HG03064 (cell line): Measurements from ENCODE around the gene ENOX2.
"Not testable (repeated sequence)": the region's sequence is repeated elsewhere in the genome, so short reads cannot be mapped to it uniquely, and the experiment has no call there.

Experiments
- ATAC-seq: cut with Tn5 transposase; IDR thresholded peaks from one replicate; pipeline ENCODE4 v1.9.1; 2021; ENCODE audit warnings: low read depth; ENCODE audit not compliant: unreplicated experiment

Gene ENOX2, protein sequence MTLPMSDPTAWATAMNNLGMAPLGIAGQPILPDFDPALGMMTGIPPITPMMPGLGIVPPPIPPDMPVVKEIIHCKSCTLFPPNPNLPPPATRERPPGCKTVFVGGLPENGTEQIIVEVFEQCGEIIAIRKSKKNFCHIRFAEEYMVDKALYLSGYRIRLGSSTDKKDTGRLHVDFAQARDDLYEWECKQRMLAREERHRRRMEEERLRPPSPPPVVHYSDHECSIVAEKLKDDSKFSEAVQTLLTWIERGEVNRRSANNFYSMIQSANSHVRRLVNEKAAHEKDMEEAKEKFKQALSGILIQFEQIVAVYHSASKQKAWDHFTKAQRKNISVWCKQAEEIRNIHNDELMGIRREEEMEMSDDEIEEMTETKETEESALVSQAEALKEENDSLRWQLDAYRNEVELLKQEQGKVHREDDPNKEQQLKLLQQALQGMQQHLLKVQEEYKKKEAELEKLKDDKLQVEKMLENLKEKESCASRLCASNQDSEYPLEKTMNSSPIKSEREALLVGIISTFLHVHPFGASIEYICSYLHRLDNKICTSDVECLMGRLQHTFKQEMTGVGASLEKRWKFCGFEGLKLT

DNA sequence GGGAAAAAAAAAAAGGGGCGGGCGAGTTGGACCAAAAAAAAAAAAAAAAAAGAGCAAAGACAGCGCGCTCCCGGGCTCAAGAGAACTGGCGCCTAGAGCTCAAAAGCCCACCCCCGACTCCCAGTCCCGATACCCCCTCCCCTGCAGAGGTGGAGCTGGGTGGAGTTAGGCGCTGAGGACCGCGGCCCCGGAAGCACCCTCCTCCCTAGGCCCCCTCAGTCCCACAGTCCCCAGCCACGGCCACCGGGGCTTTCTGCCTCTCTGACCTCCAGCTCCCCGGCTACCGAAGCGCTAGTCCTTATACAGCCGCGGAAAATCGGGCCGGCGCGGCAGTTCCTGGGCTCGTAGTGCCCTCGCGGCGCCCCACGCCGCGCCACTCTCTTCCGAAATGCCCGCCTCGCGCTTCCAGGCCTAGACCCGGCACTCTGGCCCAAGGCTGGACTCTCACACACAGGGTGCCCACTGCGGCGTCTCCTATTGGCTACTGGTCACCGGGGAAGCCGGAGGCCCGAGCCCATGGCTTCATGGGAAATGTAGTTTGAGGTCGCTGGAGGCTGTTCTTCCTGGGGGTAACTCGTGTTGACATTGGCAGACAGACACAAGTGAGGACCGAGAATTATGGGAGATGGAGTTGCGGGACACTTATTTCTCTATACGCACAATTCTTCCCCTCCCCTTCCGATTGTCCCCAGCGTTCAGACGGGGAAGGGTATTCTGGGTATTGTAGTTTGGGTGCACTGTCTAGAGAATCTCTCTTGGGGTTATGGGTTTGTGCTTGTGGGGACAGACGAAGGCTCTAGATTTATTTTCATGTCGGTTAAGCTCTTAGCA, at the start of gene ENOX2:
ENOX2 (minus strand) TSS at position 427 of the 831 bp plus-strand sequence. CDS start 199,993 bp downstream, outside the sequence.
- ATAC-seq, result peak; percentile 99

DNA sequence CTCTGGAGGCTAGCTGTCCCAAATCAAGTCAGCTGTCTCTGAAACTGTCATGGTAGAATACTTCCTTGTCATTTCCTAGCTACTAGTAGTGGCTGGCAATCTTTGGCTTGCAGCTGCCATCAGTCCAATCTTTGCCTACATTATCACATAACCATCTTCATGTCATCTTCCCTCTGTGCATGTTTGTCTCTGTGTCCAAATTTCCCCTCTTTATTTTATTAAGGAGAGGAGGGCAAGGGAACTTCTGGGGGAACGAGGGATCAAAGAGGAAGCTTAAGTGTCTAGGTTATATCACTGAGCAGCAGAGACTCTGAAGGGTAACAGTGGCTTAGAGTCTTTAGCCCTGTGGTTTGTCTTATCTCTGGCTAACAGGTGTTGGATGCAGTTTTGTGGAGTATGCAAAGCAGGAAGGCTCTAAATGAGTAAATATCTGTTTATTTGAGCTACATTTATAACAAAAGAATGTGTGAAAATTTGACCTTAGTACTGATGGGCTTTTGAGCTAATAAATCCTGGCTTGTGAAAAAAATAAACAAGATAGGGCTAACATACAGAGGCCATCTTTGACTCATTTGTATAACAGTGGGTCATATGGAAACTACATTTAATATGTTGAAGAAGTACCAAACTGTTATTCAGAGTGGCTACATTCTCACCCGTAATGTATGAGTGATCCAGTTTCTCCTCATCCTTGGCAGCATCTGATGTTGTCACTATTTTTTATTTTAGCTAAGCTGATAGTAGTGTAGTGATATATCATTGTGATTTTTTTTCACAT, 49.4 kb upstream of the ENOX2 start:
- ATAC-seq, result peak; percentile 82

DNA sequence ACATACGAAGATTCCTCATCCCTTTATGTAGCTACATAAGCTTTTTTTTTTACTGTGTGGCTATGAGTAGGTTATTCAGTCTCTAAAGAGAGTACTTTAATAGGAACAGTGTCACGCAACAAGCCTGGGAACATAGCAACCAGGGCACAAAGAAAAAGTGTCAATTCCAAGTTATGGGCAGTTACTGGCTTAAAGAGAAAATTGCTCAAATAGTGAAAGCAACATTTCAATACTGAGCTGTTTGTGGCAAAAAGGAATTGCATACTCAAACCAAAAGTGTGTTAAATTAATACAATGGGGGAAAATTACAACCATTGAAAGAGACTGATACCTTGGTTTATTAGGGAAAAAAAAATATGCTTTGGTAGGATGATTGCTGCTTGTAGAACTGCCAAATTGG, 41.2 kb upstream of the ENOX2 start:
- no peak for ATAC-seq

DNA sequence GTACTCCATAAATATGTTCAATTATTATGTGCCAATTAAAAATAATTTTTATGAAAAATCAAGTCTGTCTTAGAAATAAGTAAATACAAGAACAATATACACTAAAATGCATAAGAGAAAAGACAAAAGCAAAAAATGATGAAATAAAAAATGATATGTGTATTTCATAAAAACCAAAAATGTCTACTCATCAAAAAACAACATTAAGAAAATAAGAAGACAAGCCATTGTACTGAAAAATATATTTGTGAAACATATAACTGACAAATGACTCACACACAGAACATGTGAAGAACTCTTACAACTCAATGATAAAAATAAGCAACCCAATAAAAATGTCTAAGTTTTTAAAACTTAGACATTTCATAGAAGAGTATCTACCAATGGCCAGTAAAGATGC, 34.1 kb upstream of the ENOX2 start:
- ATAC-seq, result no peak

DNA sequence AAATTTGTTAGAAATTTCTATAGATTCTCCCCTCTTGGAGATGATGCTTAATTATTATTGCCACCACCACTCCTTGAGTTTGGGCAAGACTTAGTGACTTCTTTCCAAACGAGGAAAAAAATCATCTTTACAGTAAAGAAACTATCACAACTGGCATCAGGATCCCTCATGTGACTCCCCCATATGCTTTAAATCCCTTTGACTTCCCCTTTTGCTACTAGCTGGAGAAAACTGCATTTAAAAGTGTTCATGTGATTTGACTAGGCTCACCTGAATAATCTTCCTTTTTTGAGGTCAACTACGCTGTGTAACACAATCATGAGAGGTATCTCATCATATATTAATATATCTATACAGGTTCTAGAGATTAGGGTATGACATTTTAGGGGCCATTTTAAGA, 30.3 kb upstream of the ENOX2 start:
- no peak for ATAC-seq

DNA sequence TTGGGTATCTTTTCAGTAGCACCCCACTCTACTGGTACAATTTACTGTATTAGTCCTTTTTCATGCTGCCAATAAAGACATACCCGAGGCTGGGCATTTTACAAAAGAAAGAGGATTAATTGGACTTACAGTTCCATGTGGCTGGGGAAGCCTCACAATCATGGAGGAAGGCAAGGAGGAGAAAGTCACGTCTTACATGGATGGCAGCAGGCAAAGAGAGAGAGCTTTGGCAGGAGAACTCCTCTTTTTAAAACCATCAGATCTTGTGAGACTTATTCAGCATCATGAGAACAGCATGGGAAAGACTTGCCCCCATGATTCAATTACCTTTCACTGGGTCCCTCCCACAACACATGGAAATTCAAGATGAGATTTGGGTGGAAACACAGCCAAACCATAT, 17.4 kb upstream of the ENOX2 start:
- not testable (repeated sequence) for ATAC-seq

DNA sequence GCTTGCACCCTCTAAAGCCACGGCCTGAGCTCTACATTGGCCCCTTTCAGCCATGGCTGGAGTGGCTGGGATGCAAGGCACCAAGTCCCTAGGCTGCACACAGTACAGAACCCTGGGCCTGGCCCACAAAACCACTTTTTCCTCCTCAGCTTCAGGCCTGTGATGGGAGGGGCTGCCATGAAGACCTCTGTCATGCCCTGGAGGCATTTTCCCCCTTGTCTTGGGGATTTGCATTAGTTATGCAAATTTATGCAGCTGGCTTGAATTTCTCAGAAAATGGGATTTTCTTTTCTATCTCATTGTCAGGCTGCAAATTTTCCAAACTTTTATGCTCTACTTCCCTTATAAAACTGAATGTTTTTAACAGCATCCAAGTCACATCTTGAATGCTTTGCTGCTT, 16.7 kb upstream of the ENOX2 start:
- ATAC-seq, result not testable (repeated sequence)

DNA sequence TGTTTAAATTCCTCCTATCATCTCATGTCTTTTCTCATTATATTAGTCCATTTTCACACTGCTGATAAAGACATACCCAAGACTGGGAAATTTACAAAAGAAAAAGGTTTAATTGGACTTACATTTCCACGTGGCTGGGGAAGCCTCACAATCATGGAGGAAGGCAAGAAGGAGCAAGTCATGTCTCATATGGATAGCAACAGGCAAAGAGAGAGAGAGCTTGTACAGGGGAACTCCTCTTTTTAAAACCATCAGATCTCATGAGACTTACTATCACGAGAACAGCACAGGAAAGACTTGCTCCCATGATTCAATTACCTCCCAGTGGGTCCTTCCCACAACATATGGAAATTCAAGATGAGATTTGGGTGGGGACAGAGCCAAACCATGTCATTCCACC, 15.5 kb upstream of the ENOX2 start:
- not testable (repeated sequence) for ATAC-seq

DNA sequence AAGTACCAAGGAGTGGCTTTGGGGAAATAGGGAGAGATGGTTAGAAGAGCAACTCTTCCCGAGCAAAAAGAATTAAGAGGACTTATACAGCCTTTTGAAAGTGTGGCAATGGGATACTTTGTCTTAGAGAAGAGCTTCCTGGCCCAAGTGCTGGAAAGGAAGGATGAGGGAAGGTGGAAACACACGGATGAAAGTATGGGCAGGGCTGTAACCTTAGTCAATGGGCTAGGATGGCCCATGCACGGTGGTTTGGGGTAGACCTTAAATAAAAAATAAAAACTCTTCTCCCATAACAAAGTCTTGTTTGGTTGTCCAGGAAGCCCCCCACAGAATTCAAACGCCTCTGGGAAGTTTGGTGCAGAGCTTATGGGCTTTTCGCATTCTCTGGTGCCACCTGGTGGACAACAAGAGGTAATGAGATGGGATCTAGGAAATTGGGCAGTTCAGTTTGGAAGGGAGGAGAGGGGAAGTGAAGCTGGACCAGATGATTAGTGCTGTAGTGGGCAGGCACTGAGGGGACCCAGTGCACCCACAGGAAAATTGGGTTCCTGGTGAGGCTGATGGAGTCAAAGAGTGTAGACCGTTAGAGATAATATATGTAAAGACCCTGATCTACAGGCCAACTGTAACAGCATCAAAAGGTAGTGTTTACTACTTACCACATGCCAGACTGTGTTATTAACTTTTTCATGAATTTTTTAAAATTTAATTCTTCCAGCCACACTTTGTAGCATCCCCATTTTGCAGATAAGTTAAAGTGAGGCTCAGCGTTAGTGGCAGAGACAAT, 13.8 kb upstream of the ENOX2 start:
- no peak for ATAC-seq

DNA sequence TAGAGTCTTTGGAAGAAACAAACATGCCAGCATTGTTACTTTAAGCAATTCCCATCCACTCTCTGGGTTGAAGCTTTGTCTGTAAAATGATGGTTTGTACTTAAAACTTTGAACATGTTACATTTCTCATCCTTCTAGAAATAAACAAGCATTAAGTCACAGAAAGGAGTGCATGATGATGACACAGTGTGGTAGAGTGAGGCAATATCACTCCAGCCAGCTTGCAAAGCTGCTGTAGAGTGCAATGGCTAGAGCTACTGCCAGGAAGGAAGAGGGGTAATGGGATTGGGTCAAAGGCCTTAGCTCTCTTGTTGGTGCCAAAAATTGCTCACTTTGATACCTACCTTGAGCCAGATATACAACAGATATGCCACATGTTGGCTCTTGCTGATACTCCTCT, 12.3 kb upstream of the ENOX2 start:
- ATAC-seq, result no peak

DNA sequence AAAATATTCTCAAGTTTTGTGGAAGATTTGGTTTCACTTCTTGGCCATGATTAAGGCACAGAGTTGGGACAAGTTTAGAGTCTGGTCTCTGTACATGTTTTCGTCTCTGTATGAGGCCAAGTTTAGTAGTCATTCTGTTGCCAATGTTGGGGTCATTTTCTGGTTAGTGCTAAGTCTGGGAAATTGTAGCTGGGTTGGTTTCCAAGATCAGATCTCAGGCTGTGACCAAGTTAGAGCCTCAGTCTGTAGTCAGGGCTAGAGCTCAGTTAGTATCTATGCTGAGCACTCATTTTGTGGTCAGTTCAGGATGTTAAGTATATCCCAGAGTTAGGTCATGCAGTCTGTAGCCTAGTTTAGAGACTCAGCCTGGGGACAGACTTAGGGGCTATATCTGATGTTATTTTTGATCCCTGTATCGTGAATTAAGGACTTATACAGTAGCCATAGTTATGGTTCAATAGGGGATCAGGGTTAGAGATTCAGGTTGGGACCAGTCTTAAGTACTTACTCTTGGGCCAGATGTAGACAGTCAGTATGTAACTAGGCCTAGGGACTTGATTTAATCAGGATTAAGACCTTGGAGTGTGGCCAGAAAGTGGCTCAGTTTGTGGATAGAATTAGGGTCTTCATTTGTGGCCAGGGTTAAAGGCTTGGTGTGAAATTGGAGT, 6.6 kb upstream of the ENOX2 start:
- ATAC-seq, result no peak

DNA sequence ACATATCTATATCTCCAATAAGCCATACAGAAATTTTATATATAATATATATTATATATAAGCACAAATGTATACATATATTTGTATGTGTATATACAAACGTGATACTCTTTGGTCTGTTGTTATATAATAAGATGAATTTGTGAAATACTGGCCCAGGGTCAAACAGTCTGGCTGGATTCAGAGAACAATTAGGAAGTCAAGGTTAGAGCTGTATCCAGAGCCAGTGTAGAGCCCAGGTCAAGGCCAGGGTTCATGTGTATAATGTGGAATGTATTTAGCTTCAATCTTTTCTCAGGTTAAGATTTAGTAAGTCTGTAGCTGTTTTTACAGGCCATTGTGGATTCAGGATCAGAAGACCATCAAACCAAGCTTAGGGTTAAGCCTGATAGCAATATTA, 3.8 kb upstream of the ENOX2 start:
- ATAC-seq, result no peak

DNA sequence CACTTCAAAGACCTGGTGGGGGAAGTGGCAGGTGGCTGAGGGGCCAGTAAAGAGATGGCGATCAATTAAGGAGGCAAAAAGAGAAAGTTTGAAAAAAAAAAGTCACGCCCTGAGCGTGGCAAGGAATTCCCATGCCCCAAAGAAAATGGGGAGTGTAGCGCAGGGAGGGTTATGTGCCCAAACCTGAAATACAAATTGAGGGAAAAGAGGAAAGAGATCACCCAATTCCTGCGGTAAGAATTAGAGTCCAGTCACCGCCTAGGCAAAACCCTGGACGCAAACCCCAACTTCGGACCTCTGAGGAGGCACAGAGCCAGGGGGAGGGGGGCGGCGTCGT, 595 bp downstream of the ENOX2 start:
- ATAC-seq, result no peak

DNA sequence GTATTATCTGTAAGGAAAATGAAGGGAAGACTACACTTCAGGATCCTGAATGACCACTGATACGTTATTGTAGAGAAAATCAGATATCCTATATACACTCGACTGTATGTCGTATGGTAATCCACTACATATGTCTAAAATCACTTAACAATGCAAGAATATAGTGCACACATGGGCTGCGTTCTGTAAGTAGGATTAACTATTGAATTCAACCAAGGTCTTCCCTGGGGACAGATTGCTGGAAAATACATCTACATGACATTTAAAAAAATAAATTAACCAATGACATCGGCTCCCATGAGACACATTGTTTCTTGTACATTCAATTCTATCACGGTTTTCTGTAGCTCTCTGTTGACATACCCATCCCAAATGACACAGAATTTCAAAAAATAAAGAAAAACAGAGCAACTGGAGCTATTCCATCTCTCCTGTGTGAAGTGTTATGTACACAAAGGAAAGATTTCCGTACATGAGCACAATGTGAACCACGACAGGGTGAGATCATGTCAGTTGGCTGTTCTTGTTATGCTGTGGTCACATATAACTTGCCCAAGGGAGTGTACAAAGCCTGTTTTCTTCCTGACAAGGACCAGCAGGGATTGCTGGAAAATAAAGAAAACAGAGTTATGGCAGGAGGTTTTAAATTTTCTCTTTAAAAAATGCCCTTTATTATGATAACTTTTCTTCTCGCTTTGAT, 6.1 kb downstream of the ENOX2 start:
- no peak for ATAC-seq

DNA sequence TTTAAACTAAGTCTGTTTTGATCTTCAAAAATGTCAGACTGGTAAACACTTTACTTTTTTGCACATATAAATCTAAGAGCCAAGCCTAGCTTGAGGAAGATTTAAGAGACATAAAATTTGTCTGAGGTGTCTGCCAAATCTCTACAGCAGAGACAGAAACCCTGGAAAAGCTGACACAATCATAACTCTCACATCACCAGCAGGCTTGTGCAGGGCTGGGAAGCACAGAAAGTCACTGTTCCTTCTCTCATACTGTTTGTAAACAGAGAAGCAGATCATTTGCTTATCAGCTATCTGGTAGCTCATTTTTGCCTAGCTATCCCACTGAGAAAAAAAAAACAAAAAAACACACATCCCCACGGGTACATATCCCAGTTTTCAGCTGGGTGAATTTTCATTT, 7.0 kb downstream of the ENOX2 start:
- ATAC-seq, result no peak

DNA sequence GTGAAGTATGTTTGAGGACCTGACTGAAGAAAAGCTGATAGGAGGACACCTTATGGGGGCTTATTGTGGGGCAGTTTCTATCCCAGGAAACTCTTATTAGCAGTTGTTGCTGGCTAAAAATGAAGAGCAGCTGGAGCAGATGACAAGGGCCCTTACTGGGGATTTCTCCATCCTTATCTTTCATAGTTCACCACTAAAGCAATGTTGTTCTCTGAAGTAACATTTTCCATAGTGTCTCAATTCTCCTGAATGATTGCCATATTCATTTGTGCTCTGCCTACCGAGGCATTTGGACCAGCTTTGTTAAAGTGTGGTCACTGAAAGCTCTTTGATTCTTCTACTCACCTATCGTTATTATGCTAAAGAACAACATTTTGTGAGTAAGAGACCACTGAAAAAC, 7.7 kb downstream of the ENOX2 start:
- ATAC-seq, result no peak

DNA sequence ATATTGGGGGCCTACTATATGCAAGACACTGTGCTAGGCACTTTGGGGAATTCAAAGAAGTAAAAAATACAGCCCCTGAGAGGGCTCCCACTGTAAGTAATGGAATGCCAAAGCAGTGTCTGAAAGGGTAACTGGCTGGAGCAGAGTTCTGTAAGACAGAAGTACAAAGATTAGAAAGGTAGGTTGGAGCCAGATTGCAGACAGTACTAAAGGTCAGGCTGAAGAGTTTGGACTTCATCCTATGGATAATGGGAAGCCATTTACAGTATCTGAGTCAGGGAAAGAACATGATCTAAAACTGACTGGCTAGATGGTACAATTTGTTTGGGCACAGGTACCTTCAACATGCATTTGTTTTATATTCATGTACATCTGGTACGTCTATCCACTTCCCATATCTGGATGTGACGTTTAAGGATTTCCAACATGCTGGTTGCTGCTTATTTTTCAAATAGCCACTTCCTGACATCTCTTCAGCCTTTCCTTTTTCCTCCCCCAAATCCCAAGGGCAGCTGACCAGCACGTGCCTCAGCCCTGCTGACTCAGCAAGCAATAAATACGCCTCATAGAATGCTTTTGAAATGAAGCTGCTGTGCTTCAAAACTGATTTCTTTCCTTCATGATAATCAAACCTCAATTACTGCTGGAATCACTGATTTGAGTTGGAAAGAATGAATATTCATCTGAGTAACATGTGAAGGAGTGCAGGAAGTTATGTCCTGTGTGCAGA, 9.5 kb downstream of the ENOX2 start:
- ATAC-seq, result no peak

DNA sequence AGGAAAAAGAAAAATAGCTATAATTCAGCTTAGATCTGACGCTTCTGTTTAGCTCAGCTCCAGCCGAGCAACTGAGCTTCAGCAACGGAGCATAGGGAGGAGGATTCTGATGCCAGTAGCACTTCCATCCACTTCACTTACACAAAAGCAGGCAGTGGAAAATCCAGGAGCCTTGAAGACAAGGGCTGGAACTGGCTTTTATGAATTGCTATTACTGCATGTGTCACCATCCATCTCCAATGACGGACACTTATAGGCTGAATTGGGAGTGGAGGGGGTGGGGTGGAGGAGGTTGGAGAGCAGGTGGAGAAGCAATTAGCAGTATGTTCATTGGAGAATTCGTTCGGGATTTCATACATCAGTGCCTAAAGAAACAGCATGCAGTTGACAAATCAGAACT, 15.6 kb downstream of the ENOX2 start:
- ATAC-seq, result no peak
